H1 (cell line): ENCODE data around the gene ZNF282. TPM values are rescaled to one million over a fixed set of nuclear protein-coding genes. Genes with fewer than 3 reads are reported as not detected.

ENCODE experiments used
- CTCF ChIA-PET: fragments of 300-600 bp; sonication (Branson Sonifier 250); formaldehyde crosslinking; loops from one replicate; lab custom pipeline; 2021; ENCODE audit not compliant: partially characterized antibody; lab: Charles Lee
- POLR2A ChIA-PET: fragments of 300-600 bp; sonication (Branson Sonifier 250); formaldehyde crosslinking; loops from one replicate; lab custom pipeline; 2021; ENCODE audit warnings: inconsistent platforms; ENCODE audit not compliant: partially characterized antibody; lab: Charles Lee
- DNase-seq, 2 experiments: peaks; one replicate each; pipeline versions ENCODE4 v3.0.0 to v3.0.0-alpha.2; 2010 to 2022; ENCODE audit warnings: low spot score in 2 of 2, low read depth in 1 of 2, mixed read lengths in 1 of 2
- FAIRE-seq: peaks from 2 replicates; lab custom pipeline; 2011; peaks lifted over from hg19 to GRCh38; lab: Jason Lieb, UNC
- H2AFZ ChIP-seq: 2 replicates; pipeline ENCODE4 v1.8.1; 2012; ENCODE audit warnings: low read length, inconsistent platforms
- H2AK5ac ChIP-seq: 2 replicates; pipeline ENCODE4 v1.6.1; 2013; ENCODE audit warnings: low read depth, low read length
- H2BK120ac ChIP-seq: replicated peaks from 2 replicates; pipeline ENCODE3; 2013; ENCODE audit warnings: low read depth, low read length, inconsistent platforms
- H2BK12ac ChIP-seq: 2 replicates; pipeline ENCODE4 v1.6.1; 2013; ENCODE audit warnings: low read depth, low read length
- H2BK15ac ChIP-seq: 2 replicates; pipeline ENCODE4 v1.6.1; 2013; ENCODE audit warnings: low read length
- H2BK20ac ChIP-seq: 2 replicates; pipeline ENCODE4 v1.6.1; 2013; ENCODE audit warnings: low read length
- H2BK5ac ChIP-seq: 2 replicates; pipeline ENCODE4 v1.6.1; 2013; ENCODE audit warnings: low read depth, low read length
- H3K14ac ChIP-seq: 2 replicates; pipeline ENCODE4 v1.6.1; 2013; ENCODE audit warnings: inconsistent platforms; ENCODE audit not compliant: insufficient read length
- H3K18ac ChIP-seq: 2 replicates; pipeline ENCODE4 v1.6.1; 2013; ENCODE audit warnings: low read length; ENCODE audit errors: extremely low read depth
- H3K23ac ChIP-seq: 2 replicates; pipeline ENCODE4 v1.6.1; 2013; ENCODE audit warnings: inconsistent platforms; ENCODE audit not compliant: insufficient read length
- H3K23me2 ChIP-seq: 2 replicates; pipeline ENCODE4 v1.6.1; 2013; ENCODE audit warnings: low read depth, low read length
- H3K27ac ChIP-seq: 2 replicates; pipeline ENCODE4 v1.6.1; 2011; ENCODE audit warnings: low read depth, low read length, inconsistent platforms
- H3K27me3 ChIP-seq, 4 experiments: replicated peaks in 1 of 4; 1 replicate in 1 of 4; 2 replicates in 3 of 4; pipeline versions ENCODE4 v1.6.1 to v1.8.1; 2011 to 2013; ENCODE audit warnings: low read length in 3 of 4, mild to moderate bottlenecking in 3 of 4, inconsistent platforms in 2 of 4, mixed read lengths in 2 of 4, moderate library complexity in 1 of 4; ENCODE audit not compliant: control insufficient read depth in 3 of 4, insufficient read depth in 3 of 4; ENCODE audit errors: extremely low read depth in 1 of 4
- H3K36me3 ChIP-seq, 4 experiments: 2 replicates each; pipeline versions ENCODE4 v1.6.1 to v1.8.1; 2011 to 2013; ENCODE audit warnings: mild to moderate bottlenecking in 4 of 4, low read length in 3 of 4, moderate library complexity in 2 of 4, control low read depth in 1 of 4, inconsistent platforms in 1 of 4; ENCODE audit not compliant: insufficient read depth in 4 of 4, control insufficient read depth in 2 of 4
- H3K4ac ChIP-seq: replicated peaks from 2 replicates; pipeline ENCODE3; 2013; ENCODE audit warnings: low read length, low read depth, mixed read lengths, inconsistent platforms; ENCODE audit not compliant: insufficient read length
- H3K4me1 ChIP-seq, 4 experiments: replicated peaks in 1 of 4; 1 replicate in 1 of 4; 2 replicates in 3 of 4; pipeline versions ENCODE4 v1.6.1 to v1.8.1; 2011 to 2013; ENCODE audit warnings: low read length in 3 of 4, inconsistent platforms in 2 of 4, mixed read lengths in 1 of 4; ENCODE audit not compliant: insufficient read depth in 4 of 4, control insufficient read depth in 3 of 4
- H3K4me2 ChIP-seq, 2 experiments: 2 replicates each; pipeline versions ENCODE4 v1.6.1 to v1.8.1; 2011 to 2013; ENCODE audit warnings: low read depth in 2 of 2, low read length in 2 of 2, control low read depth in 1 of 2, inconsistent platforms in 1 of 2, mild to moderate bottlenecking in 1 of 2; ENCODE audit not compliant: insufficient read depth in 1 of 2
- H3K4me3 ChIP-seq, 4 experiments: fragments of 200-600, 300-600 bp in 1 of 4; sonication (generic), shearing (Covaris generic), sonication (Bioruptor Twin) in 1 of 4; 2 replicates each; pipeline versions ENCODE4 v1.5.1 to v1.8.1; 2011 to 2016; ENCODE audit warnings: low read length in 4 of 4, low read depth in 3 of 4, control low read depth in 2 of 4, inconsistent platforms in 2 of 4, mild to moderate bottlenecking in 2 of 4, mixed read lengths in 1 of 4, moderate library complexity in 1 of 4; ENCODE audit not compliant: insufficient read depth in 2 of 4; ENCODE audit errors: extremely low read depth in 1 of 4
- H3K56ac ChIP-seq: replicated peaks from 2 replicates; pipeline ENCODE3; 2013; ENCODE audit warnings: low read depth, mild to moderate bottlenecking, mixed read lengths, low read length, inconsistent platforms; ENCODE audit not compliant: insufficient read length
- H3K79me1 ChIP-seq: 2 replicates; pipeline ENCODE4 v1.6.1; 2013; ENCODE audit warnings: low read depth, low read length, control low read depth
- H3K79me2 ChIP-seq, 2 experiments: 2 replicates each; pipeline versions ENCODE4 v1.6.1 to v1.8.1; 2012 to 2013; ENCODE audit warnings: low read length in 2 of 2, mild to moderate bottlenecking in 2 of 2, inconsistent platforms in 1 of 2; ENCODE audit not compliant: insufficient read depth in 2 of 2, control insufficient read depth in 1 of 2
- H3K9ac ChIP-seq, 4 experiments: replicated peaks in 1 of 4; 1 replicate in 1 of 4; 2 replicates in 3 of 4; pipeline versions ENCODE4 v1.6.1 to v1.8.1; 2011 to 2013; ENCODE audit warnings: low read depth in 3 of 4, low read length in 3 of 4, control low read depth in 2 of 4, mild to moderate bottlenecking in 2 of 4, moderate library complexity in 2 of 4, inconsistent platforms in 1 of 4; ENCODE audit errors: extremely low read depth in 1 of 4
- H3K9me3 ChIP-seq, 2 experiments: 2 replicates each; pipeline versions ENCODE4 v1.6.1 to v1.8.1; 2012 to 2013; ENCODE audit warnings: mild to moderate bottlenecking in 2 of 2, moderate library complexity in 2 of 2, control low read depth in 1 of 2, inconsistent platforms in 1 of 2, low read depth in 1 of 2, low read length in 1 of 2, mixed read lengths in 1 of 2; ENCODE audit not compliant: insufficient read depth in 2 of 2
- H4K20me1 ChIP-seq, 2 experiments: replicated peaks in 1 of 2; 2 replicates each; pipeline versions ENCODE3 to v1.8.1; 2011 to 2013; ENCODE audit warnings: inconsistent platforms in 2 of 2, low read length in 2 of 2, mild to moderate bottlenecking in 1 of 2; ENCODE audit not compliant: insufficient read depth in 2 of 2, control insufficient read depth in 1 of 2
- H4K5ac ChIP-seq: 2 replicates; pipeline ENCODE4 v1.6.1; 2013; ENCODE audit warnings: low read length, low read depth, mixed read lengths, inconsistent platforms; ENCODE audit not compliant: insufficient read length
- H4K8ac ChIP-seq: 2 replicates; pipeline ENCODE4 v1.8.0; 2013; ENCODE audit warnings: mild to moderate bottlenecking, moderate library complexity, low read length, inconsistent platforms; ENCODE audit not compliant: insufficient read depth; ENCODE audit errors: extremely low read depth
- H4K91ac ChIP-seq: replicated peaks from 2 replicates; pipeline ENCODE3; 2013; ENCODE audit warnings: low read length, mixed read lengths, inconsistent platforms; ENCODE audit not compliant: insufficient read length
- CHD2 ChIP-seq: IDR thresholded peaks from 2 replicates; pipeline ENCODE4 v1.6.1; 2012; ENCODE audit warnings: low read length, improper control_type of control experiment
- EP300 ChIP-seq, 2 experiments: IDR thresholded peaks; 1 replicate in 1 of 2; 2 replicates in 1 of 2; pipeline ENCODE4 v1.6.1; 2011 to 2012; ENCODE audit warnings: low read depth in 2 of 2, low read length in 2 of 2, mild to moderate bottlenecking in 2 of 2, borderline replicate concordance in 1 of 2, inconsistent platforms in 1 of 2, moderate library complexity in 1 of 2
- WGBS, 2 experiments: shearing (Covaris generic) in 1 of 2; methylation state at CpG; one replicate each; pipeline versions ENCODE4 v1.1.6 to v1.1.7; 2013 to 2015; ENCODE audit warnings: low lambda C conversion rate in 2 of 2, mixed read lengths in 2 of 2, inconsistent platforms in 1 of 2, low coverage in 1 of 2, missing lambda C conversion rate in 1 of 2; ENCODE audit not compliant: insufficient replicate concordance in 2 of 2, insufficient coverage in 1 of 2, insufficient read length in 1 of 2; ENCODE audit errors: extremely low coverage in 1 of 2, missing lambda C conversion rate in 1 of 2; 5-methylcytosine and 5-hydroxymethylcytosine counted together
- polyA plus RNA-seq, 7 experiments: library from polyadenylated mRNA; depleted of rRNA in 3 of 7; stranded (reverse) in 5 of 7; unstranded in 2 of 7; fragments of >200 nt in 5 of 7; fragments of 200-250 nt in 2 of 7; gene quantifications; 1 replicate in 5 of 7; 2 replicates in 1 of 7; 4 replicates in 1 of 7; pipeline versions ENCODE4 v1.2.1 to v1.2.3, GENCODE V29; 2011 to 2013; ENCODE audit warnings: missing spikeins in 2 of 7, mixed read lengths in 2 of 7
- total RNA-seq: library from RNA; stranded (reverse); fragmentation: NEBNext Ultra II Directional; extraction: Animal tissue kit (Norgen Biotek cat#: 25700); gene quantifications from 2 replicates; pipeline ENCODE4 v1.2.1, GENCODE V29; 2021

The ZNF282 gene
- total and polyA plus RNA-seq, 2 of the 8 experiments (the other 6 are each of a cell fraction or from before 2014, with no cell fraction given) = 16.9 to 36.3 TPM

- no peak overlapping the region for H2BK15ac ChIP-seq
- POLR2A ChIA-PET = interaction anchor here (1.1 to 1.2 kb wide), 2 partner anchors 16 to 66 kb away, joined by 3 to 6 read pairs; partner anchors contain the start of gene ZNF282
- H3K4me1 ChIP-seq = peaks cover 0 to 7% (median 2%) of the 10 kb centered on the region in 4 experiments; a peak in 4 of 7 replicates
- DNase-seq = no peak
- H3K4me3 ChIP-seq = no peak overlapping the region
- no peak overlapping the region for H2BK12ac ChIP-seq
- no peak for FAIRE-seq
- H4K20me1 ChIP-seq = peaks cover 2 to 3% of the 10 kb centered on the region in 2 experiments
- no peak overlapping the region for H3K18ac ChIP-seq
- H2BK120ac ChIP-seq = no peak overlapping the region
- WGBS, 2 experiments = 93% methylated on average over 9 of the region's 11 CpGs; no CpG with 5 or more reads in 1 of the 2 experiments
- H3K9me3 ChIP-seq = no peaks in the 10 kb centered on the region
- H3K4ac ChIP-seq = no peak overlapping the region
- no peaks in the 10 kb centered on the region for H3K27me3 ChIP-seq
- no peak overlapping the region for H3K4me2 ChIP-seq
- H3K9ac ChIP-seq = no peak overlapping the region
- H2AFZ ChIP-seq = no peak overlapping the region
- CTCF ChIA-PET = interaction anchor here (0.5 to 1.8 kb wide), 11 partner anchors 8 to 188 kb away, joined by 3 to 9 read pairs (median 3); partner anchors contain the start of gene ZNF282
- H3K23ac ChIP-seq = no peak overlapping the region
- H3K56ac ChIP-seq = no peak overlapping the region
- TF ChIP-seq CHD2 = no peak
- no peak for TF ChIP-seq EP300 (IDR thresholded peaks at IDR 0.05; ENCODE audit: borderline replicate concordance in 1 of 2, low read depth in 2 of 2, low read length in 2 of 2)
- H2BK5ac ChIP-seq = no peak overlapping the region
- H3K36me3 ChIP-seq = peaks cover 42 to 87% (median 68%) of the 10 kb centered on the region in 4 experiments
- H3K14ac ChIP-seq = no peak overlapping the region
- H3K27ac ChIP-seq = no peak overlapping the region
- no peaks in the 10 kb centered on the region; a peak in 1 of 4 replicates for H3K79me2 ChIP-seq
- H4K91ac ChIP-seq = no peak overlapping the region
- H4K5ac ChIP-seq = no peak overlapping the region
- no peak overlapping the region for H2AK5ac ChIP-seq
- H3K79me1 ChIP-seq = peaks cover under 1% of the 10 kb centered on the region
- no peaks in the 10 kb centered on the region for H3K23me2 ChIP-seq
- no peak overlapping the region for H4K8ac ChIP-seq
- no peak overlapping the region for H2BK20ac ChIP-seq
Observed at GRCh38 chr7:149210551-149210950, 15.2 kb downstream of the ZNF282 start.
